RPMI7951 (cell line): Measurements from ENCODE around the gene VSNL1. TPM values are rescaled to one million over a fixed set of nuclear protein-coding genes. Genes with fewer than 3 reads are reported as not detected.

ENCODE experiments used
- DNase-seq: peaks from one replicate; pipeline ENCODE4 v3.0.0-alpha.2; 2012; ENCODE audit warnings: low read depth
- total RNA-seq: library from RNA; depleted of rRNA; stranded (reverse); fragments of >200 nt; shearing (Covaris generic); gene quantifications from 2 replicates; pipeline ENCODE4 v1.2.3, GENCODE V29; 2014

Gene VSNL1
- total RNA-seq, 1 experiment from 2014 or later = not detected

DNA sequence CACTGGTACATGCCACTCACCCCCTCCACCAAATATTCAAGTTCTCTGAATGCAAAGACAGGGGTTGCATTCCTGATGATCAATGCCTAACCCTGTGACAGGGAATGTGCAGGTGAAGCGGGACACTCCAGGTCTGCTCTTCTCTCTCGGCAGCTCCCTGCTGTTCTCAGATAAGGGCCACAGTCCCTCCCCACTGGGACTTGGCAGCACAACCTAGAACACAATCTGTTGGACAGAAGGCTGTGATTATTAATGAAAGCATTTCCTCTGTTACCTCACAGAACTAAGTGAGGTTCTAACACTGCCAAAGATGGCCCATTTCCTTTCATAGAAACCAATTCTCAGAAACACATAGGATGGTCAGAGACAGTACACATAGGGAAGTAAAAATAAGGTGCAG is 42.7 kb downstream of the VSNL1 start:
- no peak for DNase-seq

DNA sequence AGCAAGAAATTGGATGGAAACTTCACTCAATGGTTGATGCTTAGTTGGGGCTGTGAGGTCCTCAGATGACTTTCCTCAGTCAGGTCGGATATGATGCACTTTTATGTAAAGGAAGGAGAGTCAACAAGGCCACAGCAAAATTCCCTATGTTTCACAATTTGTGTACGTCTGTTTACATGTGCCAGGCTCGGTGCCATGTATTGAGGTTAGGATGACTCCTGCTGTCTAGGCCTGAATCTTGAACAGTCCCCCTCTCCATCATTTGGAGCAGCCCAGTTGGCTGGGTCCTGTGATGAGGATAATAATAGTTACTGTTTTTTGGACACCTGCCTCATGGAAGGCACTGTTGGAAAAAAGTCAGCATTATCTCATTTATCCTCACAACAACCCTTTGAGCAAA is 43.1 kb downstream of the VSNL1 start:
- DNase-seq = no peak

DNA sequence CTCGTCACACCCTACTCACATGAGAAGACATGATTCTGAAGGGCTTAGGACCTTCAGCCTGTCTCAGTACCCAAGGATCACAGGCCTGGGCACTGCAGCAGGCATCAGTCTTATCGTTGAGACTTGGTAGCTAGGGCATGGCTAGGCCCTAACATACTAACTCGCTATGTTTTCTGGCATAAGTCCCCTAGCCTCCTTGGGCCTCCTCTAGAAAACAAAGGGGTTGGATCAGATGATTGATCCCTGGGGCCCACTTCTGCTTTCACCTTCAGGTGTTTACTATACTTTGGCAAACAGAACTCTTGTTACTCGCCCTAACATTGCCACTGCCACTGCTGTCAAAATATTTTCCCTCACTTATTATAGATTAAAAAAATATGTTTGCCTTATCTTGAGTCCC is 44.2 kb downstream of the VSNL1 start:
- no peak for DNase-seq

DNA sequence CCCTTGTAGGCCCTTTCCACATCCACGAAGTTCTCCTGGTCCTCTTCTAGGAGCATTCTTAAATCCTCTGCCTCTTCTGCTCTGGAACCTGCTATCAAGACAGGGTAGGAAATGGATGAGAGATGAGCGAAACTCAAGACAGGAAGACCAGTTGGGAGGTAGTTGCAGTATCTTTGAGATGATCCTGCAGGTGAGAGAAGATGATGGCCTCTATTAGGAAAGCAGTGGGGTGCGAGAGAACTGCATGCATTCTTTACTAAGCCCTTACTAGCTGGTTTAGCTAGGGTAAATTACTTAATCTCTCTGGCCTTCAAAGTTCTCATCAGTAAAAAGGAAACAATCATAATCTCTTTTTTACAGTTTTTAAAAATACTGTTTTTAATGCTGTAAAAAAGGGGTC is 47.0 kb downstream of the VSNL1 start:
- DNase-seq = no peak

DNA sequence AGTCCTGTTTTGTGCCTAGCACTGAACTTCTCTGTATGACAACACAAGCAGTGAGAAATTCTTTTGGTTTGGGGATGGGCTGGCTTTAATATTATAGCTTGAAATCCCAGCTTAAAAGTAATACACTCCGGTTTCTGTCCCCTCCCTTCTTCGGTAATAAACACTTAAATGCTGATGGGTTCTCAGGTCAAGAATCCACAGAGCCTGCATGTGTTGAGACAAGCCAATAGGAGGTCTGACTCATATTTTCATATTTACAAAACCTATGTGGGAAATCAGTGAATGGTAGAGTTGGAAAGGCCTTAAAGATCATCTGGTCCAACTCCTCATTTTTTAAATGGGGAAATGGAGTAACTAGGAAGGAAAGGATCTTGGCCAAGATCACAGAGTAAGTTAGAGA is 47.5 kb downstream of the VSNL1 start:
- no peak for DNase-seq

GRCh38 chr2:17589406-17590035 is 49.0 kb downstream of the VSNL1 start:
- peak; percentile 52 for DNase-seq

- no peak for DNase-seq
These were observed 49.9 kb downstream of the VSNL1 start for GRCh38 chr2:17590342-17590911.

GRCh38 chr2:17591846-17592245 is 51.4 kb downstream of the VSNL1 start:
- DNase-seq = no peak

DNA sequence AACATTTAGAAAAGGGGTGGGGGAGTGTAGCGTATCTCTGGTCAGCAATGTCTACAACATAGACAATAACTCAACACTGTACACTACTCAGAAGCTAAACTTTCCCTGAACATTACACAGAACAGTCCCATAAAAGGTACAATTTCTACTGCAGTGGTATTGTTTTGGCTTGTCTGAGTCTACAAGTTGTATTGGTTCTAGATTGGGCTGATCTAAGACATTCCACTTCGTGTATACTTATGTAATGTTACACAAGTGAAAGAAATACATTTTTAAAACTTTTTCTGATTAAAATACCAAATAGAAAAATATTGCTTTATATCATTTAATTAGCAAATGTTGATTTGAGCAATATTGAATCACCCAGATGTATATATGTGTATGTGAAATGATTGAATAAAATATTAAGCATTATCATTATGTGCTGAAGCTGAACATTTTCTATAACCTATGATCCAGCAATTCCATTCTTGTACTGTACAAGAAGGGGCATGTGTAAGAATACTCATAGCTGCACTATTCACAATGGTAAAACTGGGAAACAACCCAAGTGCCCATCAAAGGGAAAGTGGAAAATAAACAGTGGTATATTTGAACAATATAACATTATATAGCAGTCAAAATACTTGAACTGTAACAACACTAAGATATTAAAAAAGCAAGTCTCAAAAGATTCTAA is 52.4 kb downstream of the VSNL1 start:
- no peak for DNase-seq

- DNase-seq = no peak
These were observed 52.9 kb downstream of the VSNL1 start for GRCh38 chr2:17593445-17593840.

DNA sequence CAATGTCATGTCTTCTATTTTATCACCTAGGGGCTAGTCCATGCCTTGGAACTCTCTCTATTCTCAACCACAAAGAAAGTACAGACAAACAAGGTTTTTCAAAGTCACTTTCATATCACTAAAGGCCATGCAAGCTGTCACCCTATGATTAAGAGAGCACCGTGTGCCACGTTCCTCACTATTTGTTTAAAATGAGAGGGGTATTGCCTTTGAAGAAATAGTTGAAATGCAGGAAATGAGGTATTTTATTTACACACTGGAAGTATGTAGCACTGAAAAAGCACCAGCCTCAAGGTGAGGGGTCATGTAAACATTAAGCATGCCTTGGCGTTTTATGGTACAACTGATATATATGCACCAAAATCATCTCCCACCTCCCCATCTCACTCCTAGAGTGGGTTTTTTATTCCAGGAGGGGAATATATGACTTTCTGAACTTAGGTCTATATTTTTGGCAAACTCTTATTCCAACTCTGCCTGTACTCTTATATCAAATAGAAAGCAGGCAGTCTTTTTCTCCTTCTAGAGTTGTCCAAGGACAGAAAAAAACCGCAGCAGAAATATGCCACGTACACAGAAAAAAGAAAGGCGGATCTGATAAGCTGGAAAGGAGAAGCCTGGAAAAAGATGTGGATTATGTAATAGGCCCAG is 53.5 kb downstream of the VSNL1 start:
- peak; percentile 9 for DNase-seq

DNA sequence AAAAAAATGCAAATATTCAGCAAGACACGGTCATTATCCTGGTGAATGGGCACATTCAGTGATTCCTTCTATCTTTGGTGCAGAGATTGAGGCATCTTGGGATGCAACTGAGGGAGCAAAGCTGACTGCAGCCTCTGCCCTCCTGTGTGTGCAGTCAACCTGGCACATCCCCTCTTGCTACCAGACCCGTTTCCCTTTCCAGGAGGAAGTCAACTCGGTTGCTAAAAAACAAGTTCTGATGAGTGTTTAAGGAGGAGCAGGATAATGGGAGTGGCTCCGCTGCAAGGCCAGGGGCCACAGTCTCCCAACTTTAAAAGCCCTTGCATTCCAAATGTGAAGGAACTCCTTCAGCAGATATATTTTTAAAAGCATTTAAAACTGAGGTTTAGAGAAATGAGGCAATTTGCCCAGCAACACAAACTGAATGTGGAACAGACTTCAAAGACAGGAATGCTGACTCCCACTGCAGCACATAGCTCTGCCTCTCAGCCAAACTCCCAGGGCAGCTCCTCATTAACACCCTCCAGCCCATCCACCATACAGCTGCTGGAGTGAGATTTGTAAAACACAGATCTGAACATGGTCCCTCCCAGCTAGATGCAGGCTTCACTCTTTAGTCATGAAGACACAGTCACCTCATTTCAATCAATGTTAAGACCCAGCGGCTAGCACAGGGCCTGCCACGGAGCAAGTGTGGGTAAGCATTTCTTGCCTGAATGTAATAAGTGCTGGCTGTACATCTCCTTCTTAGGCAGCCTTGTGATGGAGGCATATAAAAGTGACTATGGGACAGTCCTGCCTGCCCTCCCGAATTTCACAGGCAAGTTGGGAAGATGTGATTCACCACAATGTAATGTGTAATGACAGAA is 54.3 kb downstream of the VSNL1 start:
- DNase-seq = no peak

- DNase-seq = no peak
These were observed 59.1 kb downstream of the VSNL1 start for GRCh38 chr2:17599617-17600016.

DNA sequence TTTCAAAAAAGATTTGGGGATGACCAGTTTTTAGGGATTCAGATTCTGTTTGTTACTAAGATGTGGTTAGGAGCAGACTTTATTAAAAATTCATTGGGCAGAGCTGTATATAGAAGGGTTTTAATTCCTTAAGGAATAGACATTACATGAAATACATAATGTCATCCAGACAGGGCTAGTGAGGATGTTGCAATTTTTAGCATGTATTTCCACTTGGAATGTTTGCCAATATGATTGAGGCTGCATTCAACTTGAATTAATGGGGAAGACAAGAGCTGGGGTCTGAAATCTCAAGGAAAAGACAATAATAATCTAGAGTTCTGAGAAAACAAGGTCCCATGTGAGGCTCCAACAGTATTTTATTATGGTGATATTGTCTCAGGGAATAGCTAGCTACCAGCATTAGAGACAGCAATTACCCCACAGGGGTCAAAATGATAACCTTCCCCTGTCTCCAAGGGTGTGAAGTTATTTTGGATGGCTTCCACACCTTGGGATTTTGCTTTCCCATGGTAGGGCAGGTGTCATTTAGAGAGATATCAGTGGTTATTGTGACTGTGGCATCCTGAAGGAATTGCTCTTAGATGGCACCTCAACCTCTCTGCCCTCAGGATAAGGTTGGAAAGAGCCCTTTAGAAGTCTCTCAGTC is 60.2 kb downstream of the VSNL1 start:
- DNase-seq = no peak

DNA sequence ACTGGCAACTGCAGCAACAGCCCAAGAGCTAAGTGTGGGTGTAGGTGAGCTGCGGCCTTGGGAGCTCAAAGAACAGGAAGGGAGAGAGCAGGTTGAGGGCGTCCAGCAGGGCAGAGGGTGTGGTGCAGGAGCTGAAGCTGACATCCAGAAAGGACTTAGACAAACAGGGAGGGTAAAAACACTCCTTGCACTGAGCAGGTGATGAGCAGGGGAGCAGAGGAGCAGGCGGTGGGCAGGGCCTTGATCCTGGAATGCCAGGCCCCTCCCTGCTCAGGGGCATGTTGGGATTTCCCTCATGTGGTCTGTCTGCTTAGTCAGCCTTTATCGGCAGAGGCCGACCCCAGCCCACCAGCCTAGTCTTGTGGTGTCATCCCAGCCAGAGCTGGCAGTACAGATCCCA is 63.6 kb downstream of the VSNL1 start:
- no peak for DNase-seq

GRCh38 chr2:17605696-17606095 is 65.2 kb downstream of the VSNL1 start:
- no peak for DNase-seq

DNA sequence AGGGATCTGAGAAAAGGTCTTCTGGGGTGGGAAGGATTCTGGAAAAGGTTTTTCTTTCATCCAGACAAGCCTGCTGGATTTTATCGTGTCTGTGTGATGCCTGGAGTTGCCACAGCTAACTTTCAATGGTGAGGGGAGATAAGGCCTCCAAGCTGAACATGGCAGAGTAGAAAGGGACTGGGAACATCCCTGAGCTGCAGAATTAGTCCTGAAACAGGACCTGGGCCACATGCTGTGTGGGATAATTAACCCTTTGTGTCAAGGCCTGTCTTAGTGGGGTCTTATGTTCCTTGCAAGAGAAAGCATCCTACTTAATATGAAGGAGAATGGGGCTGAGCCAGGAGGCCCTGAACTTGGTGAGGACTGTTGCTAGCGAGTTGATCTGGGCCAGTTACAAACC is 66.4 kb downstream of the VSNL1 start:
- no peak for DNase-seq

DNA sequence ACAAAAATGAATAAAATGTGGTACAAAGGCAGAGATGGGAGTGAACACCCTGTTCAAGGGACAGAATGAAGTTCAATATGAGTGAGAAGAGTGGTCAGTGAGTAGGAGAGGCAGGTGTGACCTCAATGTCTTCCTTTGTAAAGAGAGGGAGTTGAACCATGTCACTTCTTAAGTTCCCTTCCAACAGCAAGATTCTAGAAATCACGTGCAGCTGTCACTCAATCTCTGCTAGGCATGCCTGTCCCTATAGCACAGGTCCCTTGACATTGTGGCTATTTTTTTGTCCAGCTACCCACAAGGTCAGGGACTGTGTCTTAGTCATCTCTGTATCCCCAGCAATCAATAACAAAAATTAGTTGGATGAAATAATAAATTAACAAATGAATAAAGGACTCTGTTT is 66.9 kb downstream of the VSNL1 start:
- no peak for DNase-seq

DNA sequence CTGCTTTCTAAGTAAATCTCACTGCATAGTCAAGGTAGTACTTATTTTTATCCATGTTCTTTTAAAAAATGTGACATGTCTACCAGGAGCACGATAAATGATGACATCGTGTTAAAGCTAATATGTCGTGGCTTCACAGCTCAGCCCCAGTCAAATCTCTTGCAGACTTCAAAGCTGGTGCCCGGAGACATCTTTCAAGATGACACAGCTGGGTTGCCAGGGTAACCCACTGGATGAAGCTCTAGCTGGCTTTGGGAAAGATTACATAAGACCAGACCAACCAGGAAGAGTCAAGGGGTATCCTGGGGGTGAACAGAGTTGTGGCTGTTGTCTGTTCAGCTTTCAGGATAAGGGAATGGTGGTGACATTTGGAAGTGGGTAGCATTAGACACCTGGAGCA is 67.8 kb downstream of the VSNL1 start:
- DNase-seq = peak; percentile 23

DNA sequence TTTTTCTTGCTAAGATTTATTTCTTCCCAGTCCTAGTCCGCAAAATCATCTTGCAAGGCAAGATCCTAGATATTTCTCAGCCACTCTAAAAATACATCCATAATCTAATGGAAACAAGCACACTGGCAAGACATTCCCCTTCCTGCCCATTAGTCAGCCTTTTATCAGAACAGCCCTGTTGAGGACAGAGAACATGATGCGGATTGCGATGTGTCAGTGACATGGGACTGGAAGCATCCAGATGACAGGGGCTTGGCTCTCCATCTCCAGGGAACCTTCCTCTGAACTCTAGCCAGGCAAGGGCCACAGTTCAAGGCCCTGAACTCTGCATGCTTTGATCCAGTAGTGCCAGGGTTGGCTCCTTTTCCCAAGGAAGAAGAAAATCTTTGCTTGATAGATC is 70.0 kb downstream of the VSNL1 start:
- no peak for DNase-seq

GRCh38 chr2:17611036-17611435 is 70.5 kb downstream of the VSNL1 start:
- DNase-seq = no peak
